Measurements from ENCODE around the gene BCL3.

DNA sequence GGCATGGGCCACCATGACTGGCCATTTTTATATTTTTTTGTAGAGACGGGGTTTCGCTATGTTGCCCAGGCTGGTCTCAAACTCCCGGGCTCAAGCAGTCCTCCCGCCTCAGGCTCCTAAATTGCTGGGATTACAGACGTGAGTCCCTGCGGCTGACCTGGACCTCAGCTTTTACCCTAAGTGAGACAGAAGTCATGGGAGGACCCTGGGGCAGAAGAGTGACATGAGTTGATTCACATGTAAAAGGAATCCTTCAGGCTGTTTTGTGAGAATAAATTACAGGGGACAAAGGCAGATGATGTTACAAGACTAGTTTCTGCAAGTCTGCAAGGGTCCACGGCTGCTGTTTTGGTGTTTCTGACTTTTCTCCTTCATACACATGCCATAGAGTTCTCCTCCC lies 57.8 kb downstream of the BCL3 start:
- TF ChIP-seq, protein P1, sequence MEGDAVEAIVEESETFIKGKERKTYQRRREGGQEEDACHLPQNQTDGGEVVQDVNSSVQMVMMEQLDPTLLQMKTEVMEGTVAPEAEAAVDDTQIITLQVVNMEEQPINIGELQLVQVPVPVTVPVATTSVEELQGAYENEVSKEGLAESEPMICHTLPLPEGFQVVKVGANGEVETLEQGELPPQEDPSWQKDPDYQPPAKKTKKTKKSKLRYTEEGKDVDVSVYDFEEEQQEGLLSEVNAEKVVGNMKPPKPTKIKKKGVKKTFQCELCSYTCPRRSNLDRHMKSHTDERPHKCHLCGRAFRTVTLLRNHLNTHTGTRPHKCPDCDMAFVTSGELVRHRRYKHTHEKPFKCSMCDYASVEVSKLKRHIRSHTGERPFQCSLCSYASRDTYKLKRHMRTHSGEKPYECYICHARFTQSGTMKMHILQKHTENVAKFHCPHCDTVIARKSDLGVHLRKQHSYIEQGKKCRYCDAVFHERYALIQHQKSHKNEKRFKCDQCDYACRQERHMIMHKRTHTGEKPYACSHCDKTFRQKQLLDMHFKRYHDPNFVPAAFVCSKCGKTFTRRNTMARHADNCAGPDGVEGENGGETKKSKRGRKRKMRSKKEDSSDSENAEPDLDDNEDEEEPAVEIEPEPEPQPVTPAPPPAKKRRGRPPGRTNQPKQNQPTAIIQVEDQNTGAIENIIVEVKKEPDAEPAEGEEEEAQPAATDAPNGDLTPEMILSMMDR (IDR thresholded peaks at IDR 0.05; ENCODE audit: low read depth, low read length), result no peak
- TF ChIP-seq EZH2phosphoT487 (IDR thresholded peaks at IDR 0.05; ENCODE audit: low read depth), result no peak

All from OCI-LY3 (cell line).